SHP77 treated with DMSO at 0.1 percent for 48 hours (cell line): ENCODE measurements around the gene ADM2.

Experiments used
- DNase-seq: peaks from one replicate; lab custom pipeline; 2025; lab: John Stamatoyannopoulos, UW

ADM2 gene

GRCh38 chr22:50445071-50445879, 36.1 kb upstream of the ADM2 start:
- DNase-seq = no peak

- DNase-seq = no peak
Observed at GRCh38 chr22:50445880-50446707, 35.2 kb upstream of the ADM2 start.

- DNase-seq = no peak
Observed at GRCh38 chr22:50446708-50447575, 34.4 kb upstream of the ADM2 start.

- no peak for DNase-seq
Observed at GRCh38 chr22:50447576-50448551, 33.5 kb upstream of the ADM2 start.

GRCh38 chr22:50452649-50453048, 28.7 kb upstream of the ADM2 start:
- no peak for DNase-seq

- DNase-seq = no peak
Observed at GRCh38 chr22:50454556-50455075, 26.7 kb upstream of the ADM2 start.

- no peak for DNase-seq
Observed at GRCh38 chr22:50455201-50455600, 26.1 kb upstream of the ADM2 start.

- no peak for DNase-seq
Observed at GRCh38 chr22:50456026-50456425, 25.3 kb upstream of the ADM2 start.

GRCh38 chr22:50456466-50457234, 24.7 kb upstream of the ADM2 start:
- DNase-seq = no peak

- DNase-seq = no peak
Observed at GRCh38 chr22:50459016-50459415, 22.3 kb upstream of the ADM2 start.

GRCh38 chr22:50459496-50460140, 21.7 kb upstream of the ADM2 start:
- DNase-seq = no peak

GRCh38 chr22:50460938-50461337, 20.4 kb upstream of the ADM2 start:
- no peak for DNase-seq

GRCh38 chr22:50461536-50461935, 19.8 kb upstream of the ADM2 start:
- no peak for DNase-seq

- DNase-seq = no peak
Observed at GRCh38 chr22:50461979-50462540, 19.3 kb upstream of the ADM2 start.

- DNase-seq = no peak
Observed at GRCh38 chr22:50463188-50463900, 18.0 kb upstream of the ADM2 start.

- DNase-seq = no peak
Observed at GRCh38 chr22:50464451-50464850, 16.9 kb upstream of the ADM2 start.

- no peak for DNase-seq
Observed at GRCh38 chr22:50465066-50465930, 16.0 kb upstream of the ADM2 start.

- no peak for DNase-seq
Observed at GRCh38 chr22:50467341-50467740, 14.0 kb upstream of the ADM2 start.
